SK-N-SH treated with all-trans-retinoic acid at 6 μM for 48 hours (cell line): ENCODE measurements around the gene AKAP13.

Experiments used
- CREB5 ChIP-seq: fragments of 250-450 bp; sonication (Bioruptor Pico); IDR thresholded peaks from 2 replicates; pipeline ENCODE4 v1.5.1; 2020; ENCODE audit warnings: low read depth, mild to moderate bottlenecking, moderate library complexity
- PATZ1 ChIP-seq: fragments of 250-450 bp; sonication (Bioruptor Pico); IDR thresholded peaks from 2 replicates; pipeline ENCODE4 v1.8.0; 2020; ENCODE audit warnings: mild to moderate bottlenecking, moderate library complexity, borderline replicate concordance
- POU6F1 ChIP-seq: fragments of 250-450 bp; sonication (Bioruptor Pico); IDR thresholded peaks from 2 replicates; pipeline ENCODE4 v1.8.0; 2021; ENCODE audit warnings: low read depth, mild to moderate bottlenecking, moderate library complexity, borderline replicate concordance
- TOX ChIP-seq: fragments of 250-450 bp; sonication (Bioruptor Pico); IDR thresholded peaks from 2 replicates; pipeline ENCODE4 v1.8.0; 2021; ENCODE audit warnings: mild to moderate bottlenecking, moderate library complexity, borderline replicate concordance
- ZNF70 ChIP-seq: fragments of 450-650 bp; formaldehyde crosslinking; IDR thresholded peaks from 2 replicates; pipeline ENCODE4 v1.5.0; 2020; ENCODE audit warnings: mild to moderate bottlenecking, moderate library complexity

GRCh38 chr15:85609492-85609891 is 229.1 kb downstream of the AKAP13 start:
- TF ChIP-seq CREB5 (no peak), ZNF70 (CRISPR knock-in tag) (no peak), POU6F1 (CRISPR knock-in tag) (no peak), TOX (CRISPR knock-in tag) (no peak), PATZ1 (CRISPR knock-in tag) (no peak)
